Upper lobe of left lung (tissue), 6 donors: Measurements from ENCODE around the gene HIVEP2. TPM values are rescaled to one million over a fixed set of nuclear protein-coding genes. Genes with fewer than 3 reads are reported as not detected.

ENCODE experiments used
- ATAC-seq, 2 donors: fragments of 200-7000 bp; cut with Tn5 transposase; one replicate each; pipeline ENCODE4 v1.9.1; 2022; ENCODE audit warnings: mild to moderate bottlenecking in 2 of 2, moderate library complexity in 2 of 2; ENCODE audit not compliant: low FRiP score in 2 of 2
- DNase-seq, 2 donors: peaks; one replicate each; pipeline ENCODE4 v3.0.0-alpha.2; 2019 to 2020
- H3K27ac ChIP-seq, 4 donors: fragments of 200-600 bp; sonication (generic); one replicate each; pipeline ENCODE4 v1.5.1; 2016 to 2019
- H3K27me3 ChIP-seq, 4 donors: fragments of 200-600 bp; sonication (generic); one replicate each; pipeline ENCODE4 v1.5.1; 2017 to 2019
- H3K36me3 ChIP-seq, 4 donors: fragments of 200-600 bp; sonication (generic); one replicate each; pipeline ENCODE4 v1.5.1; 2016 to 2019
- H3K4me1 ChIP-seq, 4 donors: fragments of 200-600 bp; sonication (generic); one replicate each; pipeline ENCODE4 v1.5.1; 2018 to 2019
- H3K4me3 ChIP-seq, 4 donors: fragments of 200-600 bp; sonication (generic); one replicate each; pipeline ENCODE4 v1.5.1; 2017 to 2019; ENCODE audit warnings: mild to moderate bottlenecking in 2 of 4, moderate library complexity in 1 of 4
- H3K9me3 ChIP-seq, 4 donors: fragments of 200-600 bp; sonication (generic); one replicate each; pipeline ENCODE4 v1.5.1; 2018 to 2019
- EP300 ChIP-seq, 4 donors: sonication (generic); formaldehyde crosslinking; IDR thresholded peaks; one replicate each; pipeline ENCODE4 v1.5.1; 2017; ENCODE audit warnings: antibody characterized with exemption in 4 of 4, control low read depth in 2 of 4
- POLR2A ChIP-seq, 4 donors: fragments of 450-650 bp; IDR thresholded peaks; one replicate each; pipeline ENCODE4 v1.5.1; 2016 to 2017; ENCODE audit warnings: antibody characterized with exemption in 4 of 4, mild to moderate bottlenecking in 2 of 4
- POLR2AphosphoS5 ChIP-seq, 2 donors: sonication (generic); formaldehyde crosslinking; IDR thresholded peaks; one replicate each; pipeline ENCODE4 v1.5.1; 2017; ENCODE audit warnings: antibody characterized with exemption in 2 of 2
- WGBS, 2 donors: methylation state at CpG; one replicate each; pipeline ENCODE4 v1.1.5; 2017 to 2018; 5-methylcytosine and 5-hydroxymethylcytosine counted together
- total RNA-seq, 6 donors: library from RNA; depleted of rRNA in 4 of 6; stranded (reverse); fragments of >200 nt in 4 of 6; gene quantifications; one replicate each; pipeline versions ENCODE4 v1.1.0 to v1.2.1, GENCODE V29; 2016 to 2021
- TF ChIP-seq, protein P1 (sequence below), 6 experiments: fragments of 450-650 bp in 4 of 6; fragments of 200-600 bp in 2 of 6; sonication (generic) in 2 of 6; IDR thresholded peaks; one replicate each; pipeline ENCODE4 v1.5.1; 2016 to 2019; ENCODE audit warnings: antibody characterized with exemption in 6 of 6
- donor health status: DM: no; HTN: no; CAD: no; lungs with moderate emphysema.
- donor health status: DM: no; HTN: yes; CAD: no; lungs with severe emphysema.

HIVEP2 gene
- total RNA-seq, 6 donors from 2014 or later, result 10.4 to 32.5 (median 19.6) TPM

DNA sequence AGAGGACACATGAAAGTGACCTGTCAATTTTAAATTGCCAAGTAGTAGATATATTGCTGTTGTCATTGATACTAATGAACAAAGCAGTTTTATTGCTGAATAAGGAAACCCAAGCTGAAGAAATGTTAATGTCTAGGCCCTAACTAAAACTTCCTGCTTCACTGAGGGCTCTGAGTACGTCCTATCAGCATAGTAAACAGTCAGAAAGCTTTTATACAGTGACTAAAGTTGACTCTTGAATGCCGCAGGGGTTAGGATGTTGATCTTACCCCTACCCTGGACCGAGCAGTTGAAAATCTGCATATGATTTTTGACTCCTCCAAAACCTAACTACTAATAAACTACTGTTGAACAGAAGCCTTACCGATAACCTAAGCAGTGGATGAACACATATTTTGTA is 149.0 kb downstream of the HIVEP2 start:
- Histone ChIP-seq H3K9me3 (no peaks in the 10 kb centered on the region), H3K36me3 (no peaks in the 10 kb centered on the region), H3K27ac (no peak overlapping the region), H3K4me3 (no peak overlapping the region), H3K27me3 (no peaks in the 10 kb centered on the region), H3K4me1 (peaks cover 0 to 13% (median 7%) of the 10 kb centered on the region in 4 donors)
- ATAC-seq (no peak), DNase-seq (no peak)
- 66 to 87% methylated on average over 4 of the region's 4 CpGs for WGBS, 2 donors
- no peak for TF ChIP-seq POLR2AphosphoS5 (IDR thresholded peaks at IDR 0.05)
- TF ChIP-seq EP300 (IDR thresholded peaks at IDR 0.05), result no peak
- no peak for TF ChIP-seq POLR2A (IDR thresholded peaks at IDR 0.05)
- TF ChIP-seq, protein P1, sequence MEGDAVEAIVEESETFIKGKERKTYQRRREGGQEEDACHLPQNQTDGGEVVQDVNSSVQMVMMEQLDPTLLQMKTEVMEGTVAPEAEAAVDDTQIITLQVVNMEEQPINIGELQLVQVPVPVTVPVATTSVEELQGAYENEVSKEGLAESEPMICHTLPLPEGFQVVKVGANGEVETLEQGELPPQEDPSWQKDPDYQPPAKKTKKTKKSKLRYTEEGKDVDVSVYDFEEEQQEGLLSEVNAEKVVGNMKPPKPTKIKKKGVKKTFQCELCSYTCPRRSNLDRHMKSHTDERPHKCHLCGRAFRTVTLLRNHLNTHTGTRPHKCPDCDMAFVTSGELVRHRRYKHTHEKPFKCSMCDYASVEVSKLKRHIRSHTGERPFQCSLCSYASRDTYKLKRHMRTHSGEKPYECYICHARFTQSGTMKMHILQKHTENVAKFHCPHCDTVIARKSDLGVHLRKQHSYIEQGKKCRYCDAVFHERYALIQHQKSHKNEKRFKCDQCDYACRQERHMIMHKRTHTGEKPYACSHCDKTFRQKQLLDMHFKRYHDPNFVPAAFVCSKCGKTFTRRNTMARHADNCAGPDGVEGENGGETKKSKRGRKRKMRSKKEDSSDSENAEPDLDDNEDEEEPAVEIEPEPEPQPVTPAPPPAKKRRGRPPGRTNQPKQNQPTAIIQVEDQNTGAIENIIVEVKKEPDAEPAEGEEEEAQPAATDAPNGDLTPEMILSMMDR (IDR thresholded peaks at IDR 0.05), result no peak

DNA sequence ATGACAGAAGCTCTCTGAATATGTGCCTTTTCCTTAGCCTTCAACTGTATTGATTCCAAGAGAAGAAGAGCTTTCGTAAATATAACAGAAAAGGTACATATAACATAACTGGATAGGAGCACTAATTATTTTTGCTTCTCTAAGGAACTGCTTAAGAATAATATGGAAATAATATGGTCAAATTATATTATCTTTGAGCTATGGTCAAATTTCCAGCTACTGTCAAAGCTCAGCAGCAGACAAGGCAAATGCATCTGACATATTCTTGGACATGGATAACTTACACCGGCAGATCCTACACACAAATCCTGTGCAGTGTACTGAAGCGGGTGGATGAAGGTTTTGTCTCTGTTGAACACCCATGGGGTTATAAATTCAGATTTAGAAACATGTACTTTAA is 150.6 kb downstream of the HIVEP2 start:
- 65 to 93% methylated on average over 3 of the region's 3 CpGs for WGBS, 2 donors
- DNase-seq (no peak), ATAC-seq (no peak)
- H3K4me3 ChIP-seq, result no peak overlapping the region
- H3K27ac ChIP-seq, result no peak overlapping the region
- no peaks in the 10 kb centered on the region for H3K9me3 ChIP-seq
- no peaks in the 10 kb centered on the region for H3K36me3 ChIP-seq
- TF ChIP-seq POLR2AphosphoS5 (IDR thresholded peaks at IDR 0.05), result no peak
- TF ChIP-seq POLR2A (IDR thresholded peaks at IDR 0.05), result no peak
- no peak for TF ChIP-seq EP300 (IDR thresholded peaks at IDR 0.05)
- TF ChIP-seq, protein P1 (IDR thresholded peaks at IDR 0.05), result no peak
- peaks cover 0 to 13% (median 7%) of the 10 kb centered on the region in 4 donors for H3K4me1 ChIP-seq
- no peaks in the 10 kb centered on the region for H3K27me3 ChIP-seq

DNA sequence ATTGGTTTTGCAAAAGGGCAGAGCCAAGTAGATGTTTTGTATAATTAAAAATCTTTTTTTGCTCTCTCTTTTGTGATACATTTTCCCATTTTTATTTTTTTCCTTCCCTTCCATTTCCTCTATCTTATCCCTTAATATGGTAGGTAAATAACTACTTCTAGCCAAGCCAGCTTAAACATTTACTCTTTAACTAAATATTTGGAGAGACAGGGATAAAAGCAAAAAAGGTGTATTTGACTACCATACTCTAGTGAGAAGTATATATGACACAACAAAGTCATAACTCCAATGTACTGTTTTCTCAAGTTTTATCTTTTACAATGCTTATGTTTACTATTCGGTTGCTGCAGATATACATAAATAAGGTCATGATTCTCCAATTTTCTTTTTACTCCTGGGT is 154.7 kb downstream of the HIVEP2 start:
- Histone ChIP-seq H3K4me1 (no peaks in the 10 kb centered on the region), H3K27ac (no peak overlapping the region), H3K36me3 (no peaks in the 10 kb centered on the region), H3K27me3 (no peaks in the 10 kb centered on the region), H3K9me3 (no peaks in the 10 kb centered on the region), H3K4me3 (no peak overlapping the region)
- 90 to 94% methylated on average over 1 of the region's 1 CpG for WGBS, 2 donors
- no peak for DNase-seq
- TF ChIP-seq POLR2A (IDR thresholded peaks at IDR 0.05) (no peak), POLR2AphosphoS5 (IDR thresholded peaks at IDR 0.05) (no peak), EP300 (IDR thresholded peaks at IDR 0.05) (no peak)
- TF ChIP-seq, protein P1 (IDR thresholded peaks at IDR 0.05), result no peak
- no peak for ATAC-seq

GRCh38 chr6:142787422-142787821 is 157.6 kb downstream of the HIVEP2 start:
- WGBS, 2 donors, result 92 to 97% methylated on average over 2 of the region's 2 CpGs
- no peak for DNase-seq
- ATAC-seq, result no peak
- Histone ChIP-seq H3K9me3 (no peaks in the 10 kb centered on the region), H3K27me3 (no peaks in the 10 kb centered on the region), H3K4me1 (no peaks in the 10 kb centered on the region), H3K27ac (no peak overlapping the region), H3K36me3 (no peaks in the 10 kb centered on the region), H3K4me3 (no peak overlapping the region)
- TF ChIP-seq POLR2A (IDR thresholded peaks at IDR 0.05) (no peak), POLR2AphosphoS5 (IDR thresholded peaks at IDR 0.05) (no peak)
- TF ChIP-seq, protein P1 (IDR thresholded peaks at IDR 0.05), result no peak

- Histone ChIP-seq H3K4me1 (no peaks in the 10 kb centered on the region), H3K27ac (no peak overlapping the region), H3K9me3 (no peaks in the 10 kb centered on the region), H3K4me3 (no peak overlapping the region), H3K27me3 (no peaks in the 10 kb centered on the region), H3K36me3 (no peaks in the 10 kb centered on the region)
- no peak for ATAC-seq
- DNase-seq, result no peak
- TF ChIP-seq, protein P1 (IDR thresholded peaks at IDR 0.05), result no peak
- no peak for TF ChIP-seq POLR2AphosphoS5 (IDR thresholded peaks at IDR 0.05)
These were observed 158.5 kb downstream of the HIVEP2 start for GRCh38 chr6:142786476-142786875.
